SK-N-SH treated with all-trans-retinoic acid at 6 μM for 48 hours (cell line): ENCODE data around the gene EFCAB9.

ENCODE experiments used
- ARNTL ChIP-seq: fragments of 450-650 bp; formaldehyde crosslinking; IDR thresholded peaks from 2 replicates; pipeline ENCODE4 v1.5.0; 2020; ENCODE audit warnings: low read depth, mild to moderate bottlenecking, moderate library complexity, borderline replicate concordance
- PATZ1 ChIP-seq: fragments of 250-450 bp; sonication (Bioruptor Pico); IDR thresholded peaks from 2 replicates; pipeline ENCODE4 v1.8.0; 2020; ENCODE audit warnings: mild to moderate bottlenecking, moderate library complexity, borderline replicate concordance
- PPARA ChIP-seq: fragments of 250-450 bp; sonication (Bioruptor Pico); IDR thresholded peaks from 2 replicates; pipeline ENCODE4 v1.5.0; 2020; ENCODE audit warnings: mild to moderate bottlenecking, borderline replicate concordance
- RARB ChIP-seq: fragments of 250-450 bp; sonication (Bioruptor Pico); IDR thresholded peaks from 2 replicates; pipeline ENCODE4 v1.8.0; 2021; ENCODE audit warnings: mild to moderate bottlenecking, moderate library complexity
- SNAI2 ChIP-seq: fragments of 250-450 bp; sonication (Bioruptor Pico); IDR thresholded peaks from 2 replicates; pipeline ENCODE4 v1.5.0; 2020; ENCODE audit warnings: mild to moderate bottlenecking, moderate library complexity
- TCF4 ChIP-seq: fragments of 250-450 bp; sonication (Bioruptor Pico); IDR thresholded peaks from 2 replicates; pipeline ENCODE4 v1.8.0; 2021; ENCODE audit warnings: mild to moderate bottlenecking, moderate library complexity, borderline replicate concordance
- TOX ChIP-seq: fragments of 250-450 bp; sonication (Bioruptor Pico); IDR thresholded peaks from 2 replicates; pipeline ENCODE4 v1.8.0; 2021; ENCODE audit warnings: mild to moderate bottlenecking, moderate library complexity, borderline replicate concordance
- ZFP3 ChIP-seq: fragments of 250-450 bp; sonication (Bioruptor Pico); IDR thresholded peaks from 2 replicates; pipeline ENCODE4 v1.5.0; 2020; ENCODE audit warnings: mild to moderate bottlenecking, moderate library complexity
- ZNF565 ChIP-seq: fragments of 450-650 bp; formaldehyde crosslinking; conservative IDR thresholded peaks from 2 replicates; pipeline ENCODE4 v1.5.0; 2020; ENCODE audit warnings: low read depth, mild to moderate bottlenecking, moderate library complexity
- TF ChIP-seq, protein P1 (sequence below): fragments of 250-450 bp; sonication (Bioruptor Pico); IDR thresholded peaks from 2 replicates; pipeline ENCODE4 v1.5.1; 2021; ENCODE audit warnings: mild to moderate bottlenecking, moderate library complexity

- no peak for TF ChIP-seq PPARA
- TF ChIP-seq SNAI2 = no peak
- TF ChIP-seq ZFP3 = no peak
- no peak for TF ChIP-seq RARB
- no peak for TF ChIP-seq PATZ1 (CRISPR knock-in tag)
- TF ChIP-seq, protein P1, sequence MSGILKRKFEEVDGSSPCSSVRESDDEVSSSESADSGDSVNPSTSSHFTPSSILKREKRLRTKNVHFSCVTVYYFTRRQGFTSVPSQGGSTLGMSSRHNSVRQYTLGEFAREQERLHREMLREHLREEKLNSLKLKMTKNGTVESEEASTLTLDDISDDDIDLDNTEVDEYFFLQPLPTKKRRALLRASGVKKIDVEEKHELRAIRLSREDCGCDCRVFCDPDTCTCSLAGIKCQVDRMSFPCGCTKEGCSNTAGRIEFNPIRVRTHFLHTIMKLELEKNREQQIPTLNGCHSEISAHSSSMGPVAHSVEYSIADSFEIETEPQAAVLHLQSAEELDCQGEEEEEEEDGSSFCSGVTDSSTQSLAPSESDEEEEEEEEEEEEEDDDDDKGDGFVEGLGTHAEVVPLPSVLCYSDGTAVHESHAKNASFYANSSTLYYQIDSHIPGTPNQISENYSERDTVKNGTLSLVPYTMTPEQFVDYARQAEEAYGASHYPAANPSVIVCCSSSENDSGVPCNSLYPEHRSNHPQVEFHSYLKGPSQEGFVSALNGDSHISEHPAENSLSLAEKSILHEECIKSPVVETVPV (CRISPR knock-in tag) = no peak
- TF ChIP-seq ZNF565 (CRISPR knock-in tag) = no peak
- no peak for TF ChIP-seq TCF4 (CRISPR knock-in tag)
- no peak for TF ChIP-seq TOX (CRISPR knock-in tag)
- TF ChIP-seq ARNTL (CRISPR knock-in tag) = no peak
Measured at GRCh38 chr5:172162987-172163343, 31.0 kb upstream of the EFCAB9 start.
